ENCODE measurements around the gene CALD1.
"Not testable (repeated sequence)": the region's sequence is repeated elsewhere in the genome, so short reads cannot be mapped to it uniquely, and the experiment has no call there.

The CALD1 gene

GRCh38 chr7:134947329-134947728, 167.9 kb downstream of the CALD1 start:
- no peak overlapping the region for H3K4me3 ChIP-seq (ENCODE audit: low read length)
- H3K4me1 ChIP-seq (ENCODE audit: control insufficient read depth, insufficient read depth, low read length) = no peaks in the 10 kb centered on the region
- H3K36me3 ChIP-seq (ENCODE audit: control insufficient read depth, insufficient read depth, low read length) = peaks cover 6% of the 10 kb centered on the region

GRCh38 chr7:134947831-134948230, 168.4 kb downstream of the CALD1 start:
- Histone ChIP-seq H3K9ac (ENCODE audit: low read length) (no peak overlapping the region), H3K27ac (ENCODE audit: low read depth, low read length) (no peak overlapping the region), H3K4me1 (ENCODE audit: control insufficient read depth, insufficient read depth, low read length) (no peaks in the 10 kb centered on the region), H3K27me3 (ENCODE audit: control insufficient read depth, insufficient read depth, low read length) (no peaks in the 10 kb centered on the region), H3K4me3 (ENCODE audit: low read length) (no peak overlapping the region), H3K36me3 (ENCODE audit: control insufficient read depth, insufficient read depth, low read length) (peaks cover 6% of the 10 kb centered on the region)

More at GRCh38 chr7:134947329-134947728, 167.9 kb downstream of the CALD1 start:
- Histone ChIP-seq H3K9ac (ENCODE audit: low read length) (no peak overlapping the region), H3K27me3 (ENCODE audit: control insufficient read depth, insufficient read depth, low read length) (no peaks in the 10 kb centered on the region), H3K27ac (ENCODE audit: low read depth, low read length) (no peak overlapping the region)

DNA sequence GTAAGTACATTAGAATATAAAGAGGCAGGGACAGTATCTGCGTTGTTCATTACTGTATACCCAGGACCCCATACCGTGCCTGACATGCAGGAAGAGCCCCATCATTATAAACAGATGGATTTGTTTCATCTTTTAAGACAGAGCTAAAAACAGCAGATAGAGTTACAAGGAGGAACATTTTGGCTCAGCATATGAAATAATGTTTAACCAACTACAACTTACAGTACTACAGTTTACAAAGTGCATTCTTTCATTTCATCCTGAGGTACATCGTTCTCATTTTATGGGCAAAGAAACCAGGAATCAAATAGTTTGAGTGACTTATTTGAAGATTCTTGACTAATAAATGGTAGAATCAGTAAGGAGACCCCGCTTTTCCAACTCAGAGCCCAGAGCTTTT, 168.8 kb downstream of the CALD1 start:
- H3K27ac ChIP-seq (ENCODE audit: low read depth, low read length) = no peak overlapping the region
- no peaks in the 10 kb centered on the region for H3K4me1 ChIP-seq (ENCODE audit: control insufficient read depth, insufficient read depth, low read length)
- peaks cover 6% of the 10 kb centered on the region for H3K36me3 ChIP-seq (ENCODE audit: control insufficient read depth, insufficient read depth, low read length)
- no peak overlapping the region for H3K9ac ChIP-seq (ENCODE audit: low read length)
- no peaks in the 10 kb centered on the region for H3K27me3 ChIP-seq (ENCODE audit: control insufficient read depth, insufficient read depth, low read length)
- H3K4me3 ChIP-seq (ENCODE audit: low read length) = no peak overlapping the region

GRCh38 chr7:134948736-134949135, 169.3 kb downstream of the CALD1 start:
- Histone ChIP-seq H3K4me3 (ENCODE audit: low read length) (no peak overlapping the region), H3K9ac (ENCODE audit: low read length) (no peak overlapping the region), H3K27ac (ENCODE audit: low read depth, low read length) (no peak overlapping the region), H3K4me1 (ENCODE audit: control insufficient read depth, insufficient read depth, low read length) (no peaks in the 10 kb centered on the region), H3K36me3 (ENCODE audit: control insufficient read depth, insufficient read depth, low read length) (peaks cover 6% of the 10 kb centered on the region), H3K27me3 (ENCODE audit: control insufficient read depth, insufficient read depth, low read length) (no peaks in the 10 kb centered on the region)

DNA sequence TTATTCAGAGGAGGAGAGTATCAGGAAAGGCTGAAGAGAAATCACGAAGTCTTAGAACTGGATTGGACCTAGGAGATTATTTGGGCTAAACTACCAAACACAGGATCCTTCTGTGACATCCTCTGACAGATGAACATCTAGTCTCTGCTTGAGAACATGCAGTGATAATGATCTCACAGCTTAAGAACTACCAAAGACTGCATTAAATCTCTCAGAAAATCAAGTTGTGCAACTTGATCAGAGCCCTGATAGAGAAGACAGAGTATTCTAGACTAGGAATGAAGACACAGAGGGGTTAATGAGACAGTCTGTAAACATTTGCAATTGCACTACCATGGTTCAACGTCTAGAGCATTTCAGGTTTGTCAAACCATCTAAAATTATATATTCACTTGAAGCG, 169.7 kb downstream of the CALD1 start:
- Histone ChIP-seq H3K9ac (ENCODE audit: low read length) (no peak overlapping the region), H3K4me3 (ENCODE audit: low read length) (no peak overlapping the region), H3K4me1 (ENCODE audit: control insufficient read depth, insufficient read depth, low read length) (no peaks in the 10 kb centered on the region), H3K36me3 (ENCODE audit: control insufficient read depth, insufficient read depth, low read length) (peaks cover 6% of the 10 kb centered on the region), H3K27me3 (ENCODE audit: control insufficient read depth, insufficient read depth, low read length) (no peaks in the 10 kb centered on the region), H3K27ac (ENCODE audit: low read depth, low read length) (no peak overlapping the region)

GRCh38 chr7:134954197-134955082, 175.0 kb downstream of the CALD1 start:
- Histone ChIP-seq H3K27ac (ENCODE audit: low read depth, low read length) (no peak overlapping the region), H3K36me3 (ENCODE audit: control insufficient read depth, insufficient read depth, low read length) (peaks cover 18% of the 10 kb centered on the region), H3K4me1 (ENCODE audit: control insufficient read depth, insufficient read depth, low read length) (no peaks in the 10 kb centered on the region), H3K9ac (ENCODE audit: low read length) (no peak overlapping the region), H3K27me3 (ENCODE audit: control insufficient read depth, insufficient read depth, low read length) (no peaks in the 10 kb centered on the region), H3K4me3 (ENCODE audit: low read length) (no peak overlapping the region)

- Histone ChIP-seq H3K27me3 (ENCODE audit: control insufficient read depth, insufficient read depth, low read length) (no peaks in the 10 kb centered on the region), H3K9ac (ENCODE audit: low read length) (no peak overlapping the region), H3K27ac (ENCODE audit: low read depth, low read length) (no peak overlapping the region), H3K36me3 (ENCODE audit: control insufficient read depth, insufficient read depth, low read length) (peaks cover 14% of the 10 kb centered on the region), H3K4me3 (ENCODE audit: low read length) (no peak overlapping the region), H3K4me1 (ENCODE audit: control insufficient read depth, insufficient read depth, low read length) (no peaks in the 10 kb centered on the region)
Measured at GRCh38 chr7:134957005-134957404, 177.6 kb downstream of the CALD1 start.

DNA sequence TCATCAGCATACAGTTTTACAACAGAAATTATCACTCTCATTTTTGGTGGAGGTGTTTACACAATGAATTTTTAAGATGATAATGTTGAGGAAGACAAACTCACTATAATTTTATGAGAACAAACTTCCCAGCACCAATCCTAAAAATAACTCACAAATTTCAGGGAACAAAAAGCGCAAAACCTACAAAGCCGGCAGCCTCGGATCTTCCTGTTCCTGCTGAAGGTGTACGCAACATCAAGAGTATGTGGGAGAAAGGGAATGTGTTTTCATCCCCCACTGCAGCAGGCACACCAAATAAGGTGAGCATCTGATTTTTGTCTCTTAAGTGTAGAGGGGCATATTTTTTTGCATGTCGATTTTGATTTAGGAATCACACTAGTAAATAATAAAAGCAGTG, 180.4 kb downstream of the CALD1 start:
- no peak overlapping the region for H3K4me3 ChIP-seq (ENCODE audit: low read length)
- peaks cover 10% of the 10 kb centered on the region for H3K36me3 ChIP-seq (ENCODE audit: control insufficient read depth, insufficient read depth, low read length)
- H3K9ac ChIP-seq (ENCODE audit: low read length) = no peak overlapping the region
- H3K27me3 ChIP-seq (ENCODE audit: control insufficient read depth, insufficient read depth, low read length) = no peaks in the 10 kb centered on the region
- H3K27ac ChIP-seq (ENCODE audit: low read depth, low read length) = no peak overlapping the region
- peaks cover 10% of the 10 kb centered on the region for H3K4me1 ChIP-seq (ENCODE audit: control insufficient read depth, insufficient read depth, low read length)

DNA sequence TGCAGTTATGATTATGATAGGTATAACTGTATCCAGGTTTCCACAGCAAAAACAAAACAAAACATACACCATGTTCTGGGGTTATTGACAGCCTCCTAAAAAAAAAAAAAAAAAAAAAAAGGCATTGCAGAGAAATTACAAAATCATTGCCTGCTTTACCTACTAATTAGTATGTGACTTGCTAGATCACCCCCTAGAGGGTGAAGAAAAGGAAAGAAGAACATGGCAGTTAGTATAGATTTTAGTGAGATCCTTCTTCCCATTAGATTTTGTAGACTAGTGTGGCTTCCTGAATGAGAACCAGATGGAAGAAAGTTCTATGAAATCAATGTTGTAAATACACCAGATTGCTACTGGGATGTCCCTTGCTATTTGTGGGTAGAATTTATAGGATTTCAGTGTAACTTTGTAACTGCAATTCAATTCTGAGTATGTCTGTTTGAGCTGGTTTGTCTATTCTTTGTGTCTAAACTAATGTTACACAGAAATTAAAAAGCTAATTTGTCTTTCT, 182.9 kb downstream of the CALD1 start:
- Histone ChIP-seq H3K9ac (ENCODE audit: low read length) (no peak overlapping the region), H3K36me3 (ENCODE audit: control insufficient read depth, insufficient read depth, low read length) (peaks cover 12% of the 10 kb centered on the region), H3K4me1 (ENCODE audit: control insufficient read depth, insufficient read depth, low read length) (peaks cover 10% of the 10 kb centered on the region), H3K27ac (ENCODE audit: low read depth, low read length) (no peak overlapping the region), H3K27me3 (ENCODE audit: control insufficient read depth, insufficient read depth, low read length) (no peaks in the 10 kb centered on the region), H3K4me3 (ENCODE audit: low read length) (no peak overlapping the region)

- peaks cover 14% of the 10 kb centered on the region for H3K36me3 ChIP-seq (ENCODE audit: control insufficient read depth, insufficient read depth, low read length)
- H3K27me3 ChIP-seq (ENCODE audit: control insufficient read depth, insufficient read depth, low read length) = no peaks in the 10 kb centered on the region
- no peak overlapping the region for H3K4me3 ChIP-seq (ENCODE audit: low read length)
- no peak overlapping the region for H3K27ac ChIP-seq (ENCODE audit: low read depth, low read length)
- H3K4me1 ChIP-seq (ENCODE audit: control insufficient read depth, insufficient read depth, low read length) = peaks cover 10% of the 10 kb centered on the region
- no peak overlapping the region for H3K9ac ChIP-seq (ENCODE audit: low read length)
Measured at GRCh38 chr7:134963036-134963435, 183.6 kb downstream of the CALD1 start.

- no peak overlapping the region for H3K9ac ChIP-seq (ENCODE audit: low read length)
- no peak overlapping the region for H3K27ac ChIP-seq (ENCODE audit: low read depth, low read length)
- H3K4me3 ChIP-seq (ENCODE audit: low read length) = no peak overlapping the region
- no peaks in the 10 kb centered on the region for H3K27me3 ChIP-seq (ENCODE audit: control insufficient read depth, insufficient read depth, low read length)
- peaks cover 10% of the 10 kb centered on the region for H3K4me1 ChIP-seq (ENCODE audit: control insufficient read depth, insufficient read depth, low read length)
- peaks cover 12% of the 10 kb centered on the region for H3K36me3 ChIP-seq (ENCODE audit: control insufficient read depth, insufficient read depth, low read length)
Measured at GRCh38 chr7:134966691-134967090, 187.3 kb downstream of the CALD1 start.

GRCh38 chr7:134968110-134968509, 188.7 kb downstream of the CALD1 start:
- no peak overlapping the region for H3K27ac ChIP-seq (ENCODE audit: low read depth, low read length)
- H3K9ac ChIP-seq (ENCODE audit: low read length) = no peak overlapping the region
- H3K27me3 ChIP-seq (ENCODE audit: control insufficient read depth, insufficient read depth, low read length) = no peaks in the 10 kb centered on the region
- no peaks in the 10 kb centered on the region for H3K4me1 ChIP-seq (ENCODE audit: control insufficient read depth, insufficient read depth, low read length)
- H3K36me3 ChIP-seq (ENCODE audit: control insufficient read depth, insufficient read depth, low read length) = peaks cover 12% of the 10 kb centered on the region
- no peak overlapping the region for H3K4me3 ChIP-seq (ENCODE audit: low read length)

- H3K36me3 ChIP-seq (ENCODE audit: control insufficient read depth, insufficient read depth, low read length); H3K4me3 ChIP-seq (ENCODE audit: low read length): not testable (repeated sequence)
Measured at GRCh38 chr7:134981645-134982044, 202.2 kb downstream of the CALD1 start.

More at GRCh38 chr7:134981645-134982044, 202.2 kb downstream of the CALD1 start:
- not testable (repeated sequence) for H3K27me3 ChIP-seq (ENCODE audit: control insufficient read depth, insufficient read depth, low read length); H3K27ac ChIP-seq (ENCODE audit: low read depth, low read length); H3K4me1 ChIP-seq (ENCODE audit: control insufficient read depth, insufficient read depth, low read length); H3K9ac ChIP-seq (ENCODE audit: low read length)
